Ascending aorta (tissue), 2 donors: ENCODE measurements around the gene SHMT1. TPM values are rescaled to one million over a fixed set of nuclear protein-coding genes. Genes with fewer than 3 reads are reported as not detected.
"Not testable (repeated sequence)": the region's sequence is repeated elsewhere in the genome, so short reads cannot be mapped to it uniquely, and the experiment has no call there.

Source experiments
- DNase-seq, 2 donors: peaks; one replicate each; pipeline ENCODE4 v3.0.0-alpha.2; 2019; ENCODE audit warnings: low spot score in 2 of 2
- H3K27ac ChIP-seq, 2 donors: fragments of 200-600 bp; sonication (generic); one replicate each; pipeline ENCODE4 v1.5.1; 2016 to 2017; ENCODE audit warnings: mild to moderate bottlenecking in 1 of 2
- H3K27me3 ChIP-seq: fragments of 200-600 bp; sonication (generic); one replicate; pipeline ENCODE4 v1.5.1; 2017
- H3K36me3 ChIP-seq, 2 donors: fragments of 200-600 bp; sonication (generic); one replicate each; pipeline ENCODE4 v1.5.1; 2016
- H3K4me1 ChIP-seq, 2 donors: fragments of 200-600 bp; sonication (generic); one replicate each; pipeline ENCODE4 v1.5.1; 2016 to 2017; ENCODE audit warnings: mild to moderate bottlenecking in 1 of 2
- H3K4me3 ChIP-seq, 2 donors: fragments of 200-600 bp; sonication (generic); one replicate each; pipeline ENCODE4 v1.5.1; 2016 to 2017; ENCODE audit warnings: mild to moderate bottlenecking in 1 of 2
- H3K9me3 ChIP-seq, 2 donors: fragments of 200-600 bp; sonication (generic); one replicate each; pipeline ENCODE4 v1.5.1; 2016
- intact Hi-C: fragments of 100-400 bp; cut with DNase I; formaldehyde crosslinking; loops from one replicate; pipeline ENCODE4 v1.15.1; 2023
- total RNA-seq: library from RNA; depleted of rRNA; stranded (reverse); fragments of >200 nt; gene quantifications from one replicate; pipeline ENCODE4 v1.1.0, GENCODE V29; 2016
- TF ChIP-seq, protein P1 (sequence below), 3 experiments: fragments of 200-600 bp in 2 of 3; fragments of 450-650 bp in 1 of 3; sonication (generic) in 2 of 3; IDR thresholded peaks; one replicate each; pipeline ENCODE4 v1.5.1; 2016 to 2019; ENCODE audit warnings: antibody characterized with exemption in 3 of 3, mild to moderate bottlenecking in 1 of 3, moderate library complexity in 1 of 3

The SHMT1 gene
- total RNA-seq, 1 donor from 2014 or later, result 16.7 TPM

- not testable (repeated sequence) for H3K4me1 ChIP-seq
Observed at GRCh38 chr17:18383079-18383481, 19.7 kb upstream of the SHMT1 start.

GRCh38 chr17:18382441-18383078 lies 19.2 kb upstream of the SHMT1 start:
- Histone ChIP-seq H3K27ac (no peak overlapping the region), H3K27me3 (no peaks in the 10 kb centered on the region), H3K36me3 (no peaks in the 10 kb centered on the region), H3K4me1 (no peaks in the 10 kb centered on the region), H3K4me3 (no peak overlapping the region), H3K9me3 (no peaks in the 10 kb centered on the region)
- TF ChIP-seq, protein P1, sequence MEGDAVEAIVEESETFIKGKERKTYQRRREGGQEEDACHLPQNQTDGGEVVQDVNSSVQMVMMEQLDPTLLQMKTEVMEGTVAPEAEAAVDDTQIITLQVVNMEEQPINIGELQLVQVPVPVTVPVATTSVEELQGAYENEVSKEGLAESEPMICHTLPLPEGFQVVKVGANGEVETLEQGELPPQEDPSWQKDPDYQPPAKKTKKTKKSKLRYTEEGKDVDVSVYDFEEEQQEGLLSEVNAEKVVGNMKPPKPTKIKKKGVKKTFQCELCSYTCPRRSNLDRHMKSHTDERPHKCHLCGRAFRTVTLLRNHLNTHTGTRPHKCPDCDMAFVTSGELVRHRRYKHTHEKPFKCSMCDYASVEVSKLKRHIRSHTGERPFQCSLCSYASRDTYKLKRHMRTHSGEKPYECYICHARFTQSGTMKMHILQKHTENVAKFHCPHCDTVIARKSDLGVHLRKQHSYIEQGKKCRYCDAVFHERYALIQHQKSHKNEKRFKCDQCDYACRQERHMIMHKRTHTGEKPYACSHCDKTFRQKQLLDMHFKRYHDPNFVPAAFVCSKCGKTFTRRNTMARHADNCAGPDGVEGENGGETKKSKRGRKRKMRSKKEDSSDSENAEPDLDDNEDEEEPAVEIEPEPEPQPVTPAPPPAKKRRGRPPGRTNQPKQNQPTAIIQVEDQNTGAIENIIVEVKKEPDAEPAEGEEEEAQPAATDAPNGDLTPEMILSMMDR (IDR thresholded peaks at IDR 0.05), result no peak
- peak in 1 of 2 donors; percentile 54 for DNase-seq
- intact Hi-C loops, result no loop called here

More at GRCh38 chr17:18383079-18383481, 19.7 kb upstream of the SHMT1 start:
- H3K36me3 ChIP-seq, intact Hi-C loops, H3K27ac ChIP-seq, H3K9me3 ChIP-seq, H3K27me3 ChIP-seq, H3K4me3 ChIP-seq: not testable (repeated sequence)
- DNase-seq, result peak in 1 of 2 donors; percentile 50

DNA sequence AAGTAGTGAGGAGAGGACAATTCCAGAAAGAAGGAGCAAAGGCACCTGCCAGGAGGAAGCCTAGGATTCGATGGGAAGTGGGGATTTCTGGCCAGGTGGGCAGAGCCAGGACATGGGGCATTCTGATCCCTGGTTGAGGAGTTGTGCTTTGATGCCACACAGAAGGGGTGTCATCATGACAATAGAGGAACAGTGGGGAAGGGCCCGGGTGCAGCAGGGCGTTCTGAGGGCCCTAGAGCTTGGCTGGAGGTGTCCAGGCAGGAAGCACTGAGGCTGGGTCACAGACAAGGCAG lies 18.5 kb upstream of the SHMT1 start:
- no peaks in the 10 kb centered on the region for H3K9me3 ChIP-seq
- no peak overlapping the region for H3K4me3 ChIP-seq
- no peaks in the 10 kb centered on the region for H3K4me1 ChIP-seq
- H3K36me3 ChIP-seq, result no peaks in the 10 kb centered on the region
- no peak overlapping the region for H3K27ac ChIP-seq
- DNase-seq, result no peak
- H3K27me3 ChIP-seq, result no peaks in the 10 kb centered on the region
- intact Hi-C loops, result no loop called here
- TF ChIP-seq, protein P1 (IDR thresholded peaks at IDR 0.05), result no peak

GRCh38 chr17:18381158-18381952 lies 18.0 kb upstream of the SHMT1 start:
- no peaks in the 10 kb centered on the region for H3K36me3 ChIP-seq
- no peaks in the 10 kb centered on the region for H3K4me1 ChIP-seq
- H3K4me3 ChIP-seq, result no peak overlapping the region
- intact Hi-C loops, result no loop called here
- TF ChIP-seq, protein P1 (IDR thresholded peaks at IDR 0.05), result no peak
- H3K9me3 ChIP-seq, result no peaks in the 10 kb centered on the region
- H3K27me3 ChIP-seq, result no peaks in the 10 kb centered on the region
- DNase-seq, result no peak
- no peak overlapping the region for H3K27ac ChIP-seq

GRCh38 chr17:18380471-18381157 lies 17.3 kb upstream of the SHMT1 start:
- TF ChIP-seq, protein P1 (IDR thresholded peaks at IDR 0.05), result no peak
- Histone ChIP-seq H3K9me3 (no peaks in the 10 kb centered on the region), H3K27ac (no peak overlapping the region), H3K36me3 (no peaks in the 10 kb centered on the region), H3K4me1 (no peaks in the 10 kb centered on the region), H3K27me3 (no peaks in the 10 kb centered on the region), H3K4me3 (no peak overlapping the region)
- intact Hi-C loops, result no loop called here
- no peak for DNase-seq
